Measurements from ENCODE around the gene SLC39A7.

GRCh38 chr6:33200219-33201146, at the start of gene SLC39A7, which contains the start of gene RXRB:
- TF ChIP-seq CTCF (IDR thresholded peaks at IDR 0.05; ENCODE audit: low read depth, low read length) (no peak), EZH2phosphoT487 (IDR thresholded peaks at IDR 0.05; ENCODE audit: low read depth) (no peak)
